Measurements from ENCODE around the gene LMF1. TPM values are rescaled to one million over a fixed set of nuclear protein-coding genes. Genes with fewer than 3 reads are reported as not detected.

Gene LMF1
- total RNA-seq, 2 donors from 2014 or later, result 15.8 to 20.1 TPM

DNA sequence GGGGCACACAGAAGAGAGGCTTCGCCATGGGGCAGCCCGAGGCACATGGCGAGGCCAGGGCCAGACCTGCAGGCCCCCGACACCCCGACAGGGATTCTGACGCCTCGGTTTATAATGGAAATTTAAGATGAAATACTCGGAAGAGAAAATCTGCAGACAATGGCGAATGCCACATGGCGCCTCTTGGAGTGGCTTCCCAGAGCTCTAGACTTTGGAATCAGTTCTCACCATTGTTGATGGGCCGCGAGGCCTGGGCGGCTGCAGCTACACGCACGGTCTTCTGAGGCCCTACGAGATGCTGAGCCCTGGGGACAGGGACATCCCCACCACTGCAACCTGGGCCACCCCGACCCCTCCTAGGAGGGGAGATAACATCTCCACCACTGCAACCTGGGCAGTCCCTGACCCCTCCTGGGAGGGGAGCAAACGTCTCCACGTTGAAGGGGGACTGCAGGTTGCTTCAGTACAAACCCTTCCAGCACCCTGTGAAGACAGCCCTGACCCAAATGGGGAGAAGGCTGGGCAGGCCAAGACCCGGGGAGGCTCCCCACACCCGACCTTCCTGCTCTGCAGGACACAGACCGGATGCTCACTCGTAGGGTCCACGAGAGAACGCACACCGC, 56.9 kb downstream of the LMF1 start:
- no peak for DNase-seq
- ATAC-seq, result no peak
- Histone ChIP-seq H3K4me3 (no peak overlapping the region), H3K36me3 (replicated peaks in 1 of 2; ENCODE audit: insufficient read depth in 1 of 2, low read depth in 2 of 2) (peaks cover 0 to 2% of the 10 kb centered on the region in 2 donors), H3K9me3 (no peaks in the 10 kb centered on the region), H3K27ac (peak overlapping the region in 1 of 4 donors; percentile 81), H3K27me3 (no peaks in the 10 kb centered on the region), H3K4me1 (peaks cover 22% of the 10 kb centered on the region)
- intact Hi-C loops (cut with DNase I), result no loop called here
- TF ChIP-seq CTCF (IDR thresholded peaks at IDR 0.05) (no peak), POLR2A (IDR thresholded peaks at IDR 0.05) (no peak)
- 96 to 97% methylated on average over 15 to 26 of the region's 26 CpGs for WGBS, 2 donors

DNA sequence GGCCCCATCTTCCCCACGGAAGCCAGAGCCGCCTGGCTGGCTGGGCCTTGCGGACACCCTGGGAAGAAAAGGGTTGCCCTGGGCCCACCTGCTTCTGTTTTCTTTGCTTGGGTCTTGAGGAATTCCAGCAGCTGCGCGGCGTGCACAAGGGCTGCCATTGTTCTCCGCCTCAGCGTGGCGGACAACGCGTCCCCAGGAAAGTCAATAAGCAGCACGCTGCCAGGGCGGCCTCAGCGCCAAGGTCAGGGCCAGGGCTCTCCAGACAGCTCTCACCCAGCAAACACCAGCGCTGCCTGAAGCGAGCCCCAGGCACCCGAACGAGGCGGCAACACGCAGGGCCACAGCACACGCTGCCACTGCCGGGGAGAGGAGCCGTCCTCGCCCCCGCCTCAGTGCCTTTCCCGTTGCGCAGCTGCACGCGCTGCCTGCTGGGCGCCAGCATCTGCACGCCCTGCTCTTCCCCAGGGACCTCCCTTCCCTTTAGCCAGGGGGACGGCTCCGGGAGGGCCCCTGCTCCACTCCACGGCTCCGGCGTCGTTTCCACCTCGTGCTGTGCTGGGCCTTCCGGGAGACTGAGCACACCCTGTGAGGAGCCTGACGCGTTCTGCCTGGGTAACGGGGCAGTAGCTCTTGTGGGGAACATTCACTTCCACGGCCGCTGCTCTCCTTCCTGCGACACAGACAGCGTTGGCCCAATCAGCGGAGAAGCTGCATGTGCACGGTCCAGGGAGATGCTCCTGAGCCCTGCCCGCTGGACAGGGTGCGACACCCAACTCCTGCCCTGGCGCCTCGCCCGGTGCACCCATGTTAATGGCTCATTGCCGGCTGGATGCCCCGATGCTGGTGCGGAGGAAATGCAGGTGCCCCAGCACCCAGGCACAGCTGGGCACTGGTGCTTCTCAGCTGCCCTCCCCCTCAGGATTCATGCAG, 57.8 kb downstream of the LMF1 start:
- no peaks in the 10 kb centered on the region for H3K9me3 ChIP-seq
- DNase-seq (peak; percentile 56 to 86 (median 69)), ATAC-seq (peak; percentile 87)
- peaks cover 0 to 2% of the 10 kb centered on the region in 2 donors for H3K36me3 ChIP-seq (replicated peaks in 1 of 2; ENCODE audit: insufficient read depth in 1 of 2, low read depth in 2 of 2)
- H3K4me3 ChIP-seq, result no peak overlapping the region
- no peaks in the 10 kb centered on the region for H3K27me3 ChIP-seq
- WGBS, 2 donors, result 61 to 95% methylated on average over 13 to 55 of the region's 56 CpGs
- intact Hi-C loops (cut with DNase I), result no loop called here
- peak overlapping the region; percentile 56 to 81 (median 72) for H3K27ac ChIP-seq
- H3K4me1 ChIP-seq, result peaks cover 22% of the 10 kb centered on the region
- TF ChIP-seq POLR2A (IDR thresholded peaks at IDR 0.05), result peak in 2 of 3 donors; percentile 10 to 14
- TF ChIP-seq CTCF (IDR thresholded peaks at IDR 0.05), result no peak

GRCh38 chr16:912322-912683, 58.5 kb downstream of the LMF1 start:
- 80 to 97% methylated on average over 8 to 19 of the region's 19 CpGs for WGBS, 2 donors
- intact Hi-C loops (cut with DNase I), result no loop called here
- H3K36me3 ChIP-seq (replicated peaks in 1 of 2; ENCODE audit: insufficient read depth in 1 of 2, low read depth in 2 of 2), result peaks cover 0 to 2% of the 10 kb centered on the region in 2 donors
- no peak for TF ChIP-seq POLR2A (IDR thresholded peaks at IDR 0.05)
- TF ChIP-seq CTCF (IDR thresholded peaks at IDR 0.05), result no peak
- DNase-seq (no peak), ATAC-seq (no peak)
- peaks cover 22% of the 10 kb centered on the region for H3K4me1 ChIP-seq
- H3K9me3 ChIP-seq, result no peaks in the 10 kb centered on the region
- H3K4me3 ChIP-seq, result no peak overlapping the region
- H3K27me3 ChIP-seq, result no peaks in the 10 kb centered on the region
- peak overlapping the region; percentile 56 to 81 (median 72) for H3K27ac ChIP-seq

GRCh38 chr16:911604-912321, 59.0 kb downstream of the LMF1 start:
- intact Hi-C loops (cut with DNase I), result no loop called here
- TF ChIP-seq POLR2A (IDR thresholded peaks at IDR 0.05), result no peak
- no peak for TF ChIP-seq CTCF (IDR thresholded peaks at IDR 0.05)
- peaks cover 22% of the 10 kb centered on the region for H3K4me1 ChIP-seq
- peak overlapping the region; percentile 56 to 81 (median 72) for H3K27ac ChIP-seq
- H3K9me3 ChIP-seq, result no peaks in the 10 kb centered on the region
- peaks cover 0 to 2% of the 10 kb centered on the region in 2 donors for H3K36me3 ChIP-seq (replicated peaks in 1 of 2; ENCODE audit: insufficient read depth in 1 of 2, low read depth in 2 of 2)
- ATAC-seq, result no peak
- WGBS, 2 donors, result 95 to 100% methylated on average over 3 to 24 of the region's 24 CpGs
- no peaks in the 10 kb centered on the region for H3K27me3 ChIP-seq
- DNase-seq, result no peak
- H3K4me3 ChIP-seq, result no peak overlapping the region
